Type B pancreatic cell (in vitro differentiated cells): Measurements from ENCODE around the gene NAA16. TPM values are rescaled to one million over a fixed set of nuclear protein-coding genes. Genes with fewer than 3 reads are reported as not detected.

Experiments
- DNase-seq: peaks from one replicate; pipeline ENCODE4 v3.0.0; 2021; ENCODE audit warnings: mixed read lengths; ENCODE audit not compliant: unreplicated experiment; ENCODE audit errors: extremely low spot score
- H3K27ac Mint-ChIP-seq: 2 replicates; pipeline ENCODE4 v1.8.0; 2021; ENCODE audit warnings: mild to moderate bottlenecking, mixed read lengths
- H3K27me3 Mint-ChIP-seq: 2 replicates; pipeline ENCODE4 v1.8.0; 2021; ENCODE audit warnings: mixed read lengths
- H3K36me3 Mint-ChIP-seq: 2 replicates; pipeline ENCODE4 v1.8.0; 2021; ENCODE audit warnings: mixed read lengths
- H3K4me1 Mint-ChIP-seq: one replicate; pipeline ENCODE4 v1.8.0; 2021; ENCODE audit warnings: mixed read lengths; ENCODE audit not compliant: unreplicated experiment
- H3K4me3 Mint-ChIP-seq: 2 replicates; pipeline ENCODE4 v1.8.0; 2021; ENCODE audit warnings: mild to moderate bottlenecking, mixed read lengths
- H3K9me3 Mint-ChIP-seq: 2 replicates; pipeline ENCODE4 v1.8.0; 2021; ENCODE audit warnings: mixed read lengths
- CTCF ChIP-seq: fragments of 200-600 bp; sonication (generic); conservative IDR thresholded peaks from 2 replicates; pipeline ENCODE4 v1.5.0; 2021; ENCODE audit warnings: antibody characterized with exemption, mild to moderate bottlenecking
- total RNA-seq: library from RNA; stranded (reverse); gene quantifications from 2 replicates; pipeline ENCODE4 v1.2.1, GENCODE V29; 2021; ENCODE audit warnings: low replicate concordance

NAA16 gene
- total RNA-seq, 1 donor from 2014 or later: 44.6 TPM

- Mint-ChIP-seq H3K9me3 (no peaks in the 10 kb centered on the region), H3K27me3 (peaks cover 14% of the 10 kb centered on the region)
- no peak for DNase-seq
These were observed 73.9 kb downstream of the NAA16 start for GRCh38 chr13:41384749-41385503.

GRCh38 chr13:41386211-41386610 lies 75.1 kb downstream of the NAA16 start:
- H3K4me3 Mint-ChIP-seq: no peak overlapping the region
- H3K4me1 Mint-ChIP-seq: peaks cover 12% of the 10 kb centered on the region
- no peak for DNase-seq
- H3K36me3 Mint-ChIP-seq: no peaks in the 10 kb centered on the region
- peaks cover 14% of the 10 kb centered on the region for H3K27me3 Mint-ChIP-seq
- H3K27ac Mint-ChIP-seq: no peak overlapping the region
- TF ChIP-seq CTCF: no peak
- H3K9me3 Mint-ChIP-seq: no peaks in the 10 kb centered on the region

More at GRCh38 chr13:41384749-41385503, 73.9 kb downstream of the NAA16 start:
- Mint-ChIP-seq H3K4me1 (peaks cover 12% of the 10 kb centered on the region), H3K27ac (no peak overlapping the region), H3K36me3 (no peaks in the 10 kb centered on the region), H3K4me3 (no peak overlapping the region)
- TF ChIP-seq CTCF: peak; percentile 72

- Mint-ChIP-seq H3K27me3 (peaks cover 9% of the 10 kb centered on the region), H3K27ac (no peak overlapping the region), H3K9me3 (no peaks in the 10 kb centered on the region), H3K4me3 (no peak overlapping the region), H3K4me1 (peaks cover 10% of the 10 kb centered on the region), H3K36me3 (no peaks in the 10 kb centered on the region)
- DNase-seq: no peak
- no peak for TF ChIP-seq CTCF
These were observed 76.5 kb downstream of the NAA16 start for GRCh38 chr13:41387576-41387975.

GRCh38 chr13:41388143-41388881 lies 77.2 kb downstream of the NAA16 start:
- Mint-ChIP-seq H3K27ac (no peak overlapping the region), H3K36me3 (no peaks in the 10 kb centered on the region), H3K9me3 (no peaks in the 10 kb centered on the region), H3K4me3 (no peak overlapping the region), H3K27me3 (peaks cover 4% of the 10 kb centered on the region), H3K4me1 (peaks cover 3% of the 10 kb centered on the region)
- no peak for TF ChIP-seq CTCF
- DNase-seq: no peak

DNA sequence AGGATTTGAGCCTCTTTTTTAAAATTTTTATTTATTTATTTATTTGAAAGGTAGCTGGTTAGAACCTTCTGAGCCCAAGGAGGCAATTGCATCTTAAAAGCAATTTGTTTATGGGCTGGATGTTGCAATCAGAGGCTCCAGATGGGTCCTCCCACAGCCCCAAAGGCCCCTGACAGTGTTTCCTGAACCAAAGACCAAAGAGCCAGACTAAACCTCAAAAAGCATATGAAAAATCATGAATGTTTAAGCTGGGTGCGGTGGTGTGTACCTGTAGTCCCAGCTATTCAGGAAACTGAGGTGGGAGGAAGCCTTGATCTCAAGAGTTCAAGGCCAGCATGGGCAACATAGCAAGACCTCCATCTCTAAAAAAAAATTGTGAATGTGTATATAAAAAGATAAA lies 78.5 kb downstream of the NAA16 start:
- Mint-ChIP-seq H3K9me3 (peaks cover 4% of the 10 kb centered on the region), H3K4me1 (no peaks in the 10 kb centered on the region), H3K27ac (no peak overlapping the region), H3K4me3 (no peak overlapping the region), H3K36me3 (no peaks in the 10 kb centered on the region), H3K27me3 (peaks cover 8% of the 10 kb centered on the region)
- no peak for DNase-seq
- TF ChIP-seq CTCF: no peak
